ENCODE data around the gene B4GALT2.

Gene B4GALT2

DNA sequence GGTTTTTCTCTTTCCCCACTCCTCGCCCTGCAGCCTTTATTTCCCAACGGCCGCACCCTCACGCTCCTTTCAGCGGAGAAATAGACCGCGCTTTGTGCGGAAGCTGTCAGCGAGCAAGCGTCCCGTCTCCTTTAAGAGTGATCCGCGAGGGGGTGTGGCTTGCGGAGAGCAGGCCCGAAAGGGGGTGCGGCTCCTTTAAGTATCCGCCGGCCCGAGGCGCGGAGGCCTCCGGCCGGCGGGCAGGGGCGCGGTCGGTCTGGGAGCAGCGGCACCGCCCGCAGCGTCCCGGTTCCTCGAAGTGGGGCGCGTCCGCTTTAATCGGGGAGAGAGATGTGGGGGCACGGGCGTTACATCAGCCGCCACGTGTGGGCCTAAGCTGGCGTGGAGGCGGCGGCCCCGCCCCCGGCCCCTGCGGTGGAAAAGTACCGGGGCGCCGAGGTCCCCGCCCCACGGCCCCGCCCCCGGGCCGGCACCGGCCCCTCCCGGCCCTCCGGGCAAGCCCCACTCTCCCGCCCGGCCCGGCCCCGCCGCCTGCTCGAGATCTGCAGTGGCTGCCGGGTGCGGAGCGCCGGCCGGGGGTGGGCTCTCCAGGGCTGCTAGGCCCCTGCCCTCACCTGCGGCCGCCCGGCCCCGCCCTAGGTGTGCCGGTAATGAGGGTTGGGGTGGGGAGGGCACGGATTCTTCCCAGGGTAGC, 51.0 kb downstream of the B4GALT2 start:
- peak; percentile 92 for DNase-seq (ENCODE audit: low spot score)

DNA sequence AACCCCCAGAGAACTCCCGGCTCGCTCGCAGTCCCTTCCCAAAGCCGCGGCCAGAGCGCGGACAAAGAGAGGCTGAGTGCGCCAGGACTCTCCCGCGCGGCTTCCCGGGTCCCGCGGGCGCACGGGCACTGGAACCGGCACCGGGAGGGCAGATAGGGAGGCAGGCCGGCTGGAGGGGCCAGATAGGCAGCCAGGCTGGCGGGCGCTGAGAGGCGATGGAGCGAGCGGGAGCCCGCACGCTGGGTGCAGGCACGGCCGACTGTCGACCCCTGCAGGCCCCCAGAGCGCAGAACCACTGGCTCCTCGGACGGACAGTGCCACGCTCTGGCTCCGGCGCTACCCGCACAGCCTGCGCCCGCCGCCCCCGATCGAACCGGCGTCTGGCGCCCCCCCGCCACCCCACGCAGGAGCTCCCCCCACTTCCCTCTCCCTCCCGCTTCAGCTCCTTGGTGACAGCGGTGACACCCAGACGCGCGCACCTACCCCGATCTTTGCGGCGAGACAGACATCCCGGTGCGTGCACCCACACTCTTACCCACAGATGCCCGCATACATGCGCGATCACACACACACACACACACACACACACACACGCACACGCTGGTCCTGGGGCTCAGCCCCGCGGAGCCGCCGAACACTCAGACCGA, 51.7 kb downstream of the B4GALT2 start:
- peak; percentile 62 for DNase-seq (ENCODE audit: low spot score)

DNA sequence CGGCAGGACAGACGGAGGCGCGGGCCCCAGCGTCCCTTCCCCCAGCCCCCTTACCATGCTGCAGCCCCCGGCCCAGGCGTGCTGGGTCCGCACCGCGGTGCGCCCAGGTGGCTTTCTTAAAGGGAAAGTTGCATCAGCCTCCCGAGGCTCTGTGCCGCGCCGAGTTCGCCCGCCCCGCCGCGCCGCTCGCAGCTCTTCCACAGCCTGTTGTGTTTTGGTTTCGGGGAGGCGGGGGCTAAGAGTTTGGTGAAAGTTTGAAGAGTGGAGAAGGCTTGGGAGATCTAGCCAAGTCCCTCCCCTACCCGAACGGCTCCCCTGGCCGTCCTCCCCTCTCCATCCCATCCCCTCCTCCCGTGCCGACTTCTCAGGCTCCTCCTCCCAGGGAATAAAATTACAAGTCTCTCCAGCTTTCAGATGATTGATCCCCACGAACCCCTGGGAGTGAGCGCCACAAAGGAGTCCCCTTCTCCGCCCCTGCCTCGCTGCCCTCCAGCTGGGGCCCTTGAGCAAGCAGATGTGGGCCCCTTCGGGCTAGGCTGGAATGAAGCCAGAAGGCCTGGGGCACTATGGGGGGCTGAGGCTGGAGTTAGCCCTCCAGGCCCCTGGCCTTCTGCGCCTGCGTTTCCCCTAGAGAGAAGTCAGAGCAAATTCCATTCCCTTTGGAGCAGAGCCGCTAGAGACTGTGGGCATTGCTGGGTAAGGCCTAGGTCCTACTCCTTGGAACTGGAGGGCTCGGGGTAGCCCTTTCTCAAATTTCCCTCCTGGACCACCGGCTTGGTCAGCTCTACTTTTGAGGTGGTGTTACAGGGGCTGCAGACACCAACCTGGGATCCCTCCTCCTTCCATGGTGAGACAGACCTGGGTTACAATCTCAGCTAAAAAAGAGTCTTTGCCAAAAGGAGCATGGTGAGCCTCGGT, 52.5 kb downstream of the B4GALT2 start, which contains the start of gene SLC6A9:
SLC6A9 (minus strand) TSS at position 211 of the 918 bp plus-strand sequence. CDS start 7,185 bp downstream, outside the sequence.
- peak; percentile 36 for DNase-seq (ENCODE audit: low spot score)

DNA sequence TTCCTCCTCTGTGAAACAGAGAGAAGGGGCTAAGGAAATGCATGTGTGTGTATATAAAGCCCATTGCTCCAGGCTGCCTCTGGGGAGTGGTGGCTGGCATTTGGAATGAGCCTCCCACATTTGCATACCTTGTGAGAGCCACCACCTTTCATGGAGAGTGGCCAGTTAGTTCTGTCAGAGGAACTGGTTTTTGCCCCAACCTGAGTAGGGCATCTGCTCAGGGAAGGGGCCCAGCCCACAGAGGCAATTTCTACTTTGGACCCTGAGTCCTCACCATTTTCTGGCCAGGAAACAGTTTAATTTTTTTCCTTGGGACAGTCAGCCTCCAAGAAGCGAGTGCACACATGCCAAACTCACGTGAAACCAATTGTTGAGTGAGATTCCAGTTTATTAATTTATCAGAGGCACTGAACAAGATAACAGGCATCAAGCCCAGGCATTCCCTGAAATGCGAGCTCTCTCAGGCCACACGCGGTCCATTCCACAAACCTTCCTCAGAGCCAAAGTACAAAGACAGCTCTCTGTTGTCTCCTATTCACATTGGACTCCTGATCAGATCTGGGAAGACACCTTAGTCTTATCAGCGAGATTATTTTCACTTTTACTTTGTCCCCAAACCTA, 53.3 kb downstream of the B4GALT2 start:
- no peak for DNase-seq (ENCODE audit: low spot score)

DNA sequence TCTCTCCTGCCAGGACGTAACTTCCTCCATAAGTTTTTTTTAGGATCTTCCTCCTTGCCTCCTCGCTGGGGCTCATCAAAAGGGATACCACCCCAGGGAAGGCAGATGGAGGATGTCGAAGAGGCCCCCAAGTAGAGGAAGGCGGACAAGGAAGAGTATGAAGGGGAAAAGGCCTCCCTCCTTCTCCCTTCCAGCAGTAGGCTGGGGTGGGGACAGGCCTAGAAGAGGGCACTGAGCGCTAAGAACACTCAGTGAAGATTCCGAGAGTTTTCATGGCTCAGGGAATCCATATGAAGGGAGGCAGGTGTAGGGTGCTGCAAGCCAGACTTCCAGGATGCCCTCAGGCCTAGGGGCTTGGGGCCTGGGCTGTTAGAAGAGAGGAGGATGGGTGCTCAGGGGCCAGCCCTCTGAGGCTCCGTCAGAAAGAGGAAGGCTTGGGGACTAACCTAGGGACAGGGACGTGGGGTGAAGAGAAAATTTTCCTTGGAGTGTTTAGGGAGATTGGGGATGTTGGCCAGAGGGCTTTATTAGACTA, 54.1 kb downstream of the B4GALT2 start:
- DNase-seq (ENCODE audit: low spot score), result no peak

DNA sequence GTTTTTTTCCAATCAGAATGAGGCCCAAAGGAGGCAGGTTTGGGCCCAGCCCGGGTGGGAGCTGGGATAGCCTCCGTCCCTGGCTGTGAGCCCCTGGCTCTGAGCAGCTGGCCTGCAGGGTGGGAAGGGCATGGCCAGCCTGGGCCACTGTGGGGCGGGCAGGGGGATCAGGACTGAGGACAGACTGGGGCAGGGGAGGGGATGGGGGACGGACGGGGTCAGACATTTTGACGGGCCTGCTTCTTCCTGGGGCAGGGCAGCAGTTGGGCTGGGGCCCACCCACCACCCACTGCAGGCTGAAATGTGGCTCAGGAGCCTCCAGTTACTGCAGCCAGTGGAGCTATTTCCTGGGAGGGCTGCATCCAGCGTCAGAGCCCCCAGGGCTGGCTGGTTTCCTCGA, 54.7 kb downstream of the B4GALT2 start:
- no peak for DNase-seq (ENCODE audit: low spot score)

DNA sequence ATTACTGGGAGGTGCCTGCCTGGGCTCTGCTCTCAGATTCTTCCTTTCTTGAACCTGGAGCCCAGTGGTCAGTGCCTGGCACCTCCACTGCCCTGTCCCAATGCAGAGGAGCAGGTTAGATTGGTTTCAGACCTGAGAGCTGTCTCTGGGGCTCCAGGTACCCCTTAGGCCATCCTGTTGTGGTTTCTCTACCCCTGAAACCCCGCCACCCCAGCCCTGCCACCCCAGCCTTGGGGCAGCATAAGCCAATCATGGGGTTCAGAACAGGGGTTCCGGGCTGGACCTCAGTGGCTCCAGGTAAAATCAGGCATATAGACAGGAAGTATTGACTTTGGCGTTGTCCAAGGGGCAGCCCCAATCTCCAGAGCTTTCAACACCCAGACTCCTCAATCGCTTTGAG, 55.4 kb downstream of the B4GALT2 start:
- DNase-seq (ENCODE audit: low spot score), result no peak

DNA sequence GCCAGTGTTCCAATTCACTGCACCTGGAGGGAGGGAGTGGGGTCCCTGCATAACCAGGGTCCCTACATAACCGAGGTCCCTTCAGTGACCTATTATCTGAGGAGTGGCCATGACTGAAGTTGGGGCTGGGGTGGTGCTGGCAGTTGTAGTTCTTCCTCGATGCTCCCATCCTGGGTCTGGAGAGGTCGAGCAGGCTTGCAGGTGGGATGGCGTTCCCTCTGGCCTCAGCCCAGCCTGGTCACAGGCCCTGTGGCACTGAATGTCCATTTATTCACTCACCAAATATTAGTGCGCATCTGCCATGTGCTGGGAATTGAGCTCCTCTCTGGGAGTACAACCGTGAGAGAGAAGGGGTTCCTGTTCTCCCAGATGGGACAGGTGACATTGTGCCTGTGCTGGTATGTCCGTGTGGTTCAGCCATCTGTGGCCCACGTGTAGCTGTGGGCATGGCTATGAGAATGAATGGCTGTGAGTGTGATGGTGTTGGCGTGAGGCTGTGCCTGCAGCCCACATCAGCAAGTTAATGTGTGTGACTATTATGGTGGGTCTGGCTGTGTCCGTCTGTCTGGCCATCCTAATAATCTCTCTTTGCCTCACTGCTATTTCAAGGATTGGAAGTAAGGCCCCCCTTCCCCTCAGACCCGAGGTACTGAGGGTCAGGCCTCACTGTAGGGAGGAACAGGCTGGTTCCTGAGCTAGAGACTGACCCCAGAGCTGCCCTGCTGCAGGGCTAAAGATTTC, 56.1 kb downstream of the B4GALT2 start:
- no peak for DNase-seq (ENCODE audit: low spot score)

DNA sequence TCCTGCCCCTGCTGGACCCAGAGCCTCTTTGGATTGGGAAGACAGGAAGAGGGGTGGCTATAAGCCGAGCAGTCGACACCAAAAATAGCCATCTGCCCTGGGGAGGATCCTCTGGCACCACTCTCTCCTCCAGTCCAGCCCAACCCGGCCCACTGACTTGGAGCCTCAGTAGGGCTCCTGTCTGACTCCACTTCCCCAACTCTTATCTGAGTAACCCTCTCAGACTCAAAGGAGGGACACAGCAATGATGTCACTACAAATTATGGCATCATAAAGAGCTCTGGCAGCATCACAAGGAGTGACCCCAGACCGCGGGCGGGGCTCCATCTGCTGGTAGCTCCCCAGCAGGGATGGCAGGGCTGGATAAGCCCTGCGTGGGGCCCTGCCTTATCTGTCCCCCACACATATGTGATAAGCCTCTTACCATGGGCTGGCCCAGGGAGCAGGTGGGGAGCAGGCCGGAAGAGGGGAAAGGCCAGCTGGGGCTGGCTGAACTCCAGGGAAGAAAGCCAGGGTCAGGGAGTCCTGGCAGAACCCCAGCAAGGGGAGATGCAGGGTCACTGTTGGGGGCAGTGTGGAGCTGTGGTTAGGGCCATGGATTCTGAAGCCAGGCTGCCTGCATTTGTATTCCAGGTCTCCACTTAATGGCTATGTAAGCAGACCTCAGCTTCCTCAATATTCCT, 56.9 kb downstream of the B4GALT2 start:
- DNase-seq (ENCODE audit: low spot score), result no peak

DNA sequence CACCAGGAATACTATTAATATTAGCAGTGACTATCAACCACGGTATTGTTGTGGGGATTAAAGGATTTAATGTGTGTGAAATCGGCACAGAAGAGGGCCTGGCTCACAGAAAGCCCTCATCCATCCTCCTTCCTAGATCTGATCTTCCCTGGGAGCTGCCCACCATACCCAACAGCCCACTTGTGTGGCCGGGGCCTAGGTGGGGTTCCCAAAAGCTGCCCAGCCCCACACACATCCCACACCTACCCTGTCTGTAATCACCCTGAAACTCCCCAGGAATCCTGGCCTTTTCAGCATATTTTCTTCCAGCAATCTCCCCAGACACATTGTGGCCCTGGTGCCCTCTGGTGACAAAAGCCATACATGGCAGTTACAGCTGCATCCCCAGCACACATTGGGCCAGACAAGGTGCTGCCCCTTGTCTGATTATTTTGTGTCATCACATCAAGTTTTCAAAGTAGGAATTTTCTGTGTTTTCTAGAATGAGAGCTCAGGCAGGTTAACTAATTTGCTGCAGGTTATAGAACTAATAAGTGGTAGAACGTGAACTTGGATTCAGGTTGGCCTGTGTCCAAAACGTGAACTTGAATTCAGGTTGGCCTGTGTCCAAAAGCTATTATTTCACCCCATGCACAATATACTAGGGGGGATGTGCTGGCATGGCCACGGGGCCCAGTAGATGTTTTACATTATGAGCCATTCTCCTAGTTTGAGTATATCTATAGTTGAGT, 57.6 kb downstream of the B4GALT2 start:
- DNase-seq (ENCODE audit: low spot score), result peak; percentile 82

DNA sequence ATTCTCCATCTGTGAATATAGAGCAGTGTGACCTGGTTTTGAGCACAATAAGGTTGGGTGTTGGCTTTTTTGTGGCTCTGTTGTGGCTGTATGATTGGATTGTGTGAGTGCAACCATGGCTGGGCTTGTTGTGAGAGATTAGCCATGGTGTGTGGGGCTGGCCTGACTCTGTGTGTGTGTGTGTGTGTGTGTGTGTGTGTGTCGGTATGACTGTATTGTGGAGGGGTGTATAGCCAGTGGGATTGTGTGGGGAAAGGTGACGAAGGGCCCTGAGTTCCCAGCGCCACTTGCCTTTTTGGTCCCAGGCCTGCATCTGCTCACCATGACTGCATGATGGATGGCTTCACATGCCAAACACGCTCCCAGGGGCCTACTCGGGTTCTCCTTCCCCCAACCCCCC, 58.1 kb downstream of the B4GALT2 start:
- DNase-seq (ENCODE audit: low spot score), result no peak

DNA sequence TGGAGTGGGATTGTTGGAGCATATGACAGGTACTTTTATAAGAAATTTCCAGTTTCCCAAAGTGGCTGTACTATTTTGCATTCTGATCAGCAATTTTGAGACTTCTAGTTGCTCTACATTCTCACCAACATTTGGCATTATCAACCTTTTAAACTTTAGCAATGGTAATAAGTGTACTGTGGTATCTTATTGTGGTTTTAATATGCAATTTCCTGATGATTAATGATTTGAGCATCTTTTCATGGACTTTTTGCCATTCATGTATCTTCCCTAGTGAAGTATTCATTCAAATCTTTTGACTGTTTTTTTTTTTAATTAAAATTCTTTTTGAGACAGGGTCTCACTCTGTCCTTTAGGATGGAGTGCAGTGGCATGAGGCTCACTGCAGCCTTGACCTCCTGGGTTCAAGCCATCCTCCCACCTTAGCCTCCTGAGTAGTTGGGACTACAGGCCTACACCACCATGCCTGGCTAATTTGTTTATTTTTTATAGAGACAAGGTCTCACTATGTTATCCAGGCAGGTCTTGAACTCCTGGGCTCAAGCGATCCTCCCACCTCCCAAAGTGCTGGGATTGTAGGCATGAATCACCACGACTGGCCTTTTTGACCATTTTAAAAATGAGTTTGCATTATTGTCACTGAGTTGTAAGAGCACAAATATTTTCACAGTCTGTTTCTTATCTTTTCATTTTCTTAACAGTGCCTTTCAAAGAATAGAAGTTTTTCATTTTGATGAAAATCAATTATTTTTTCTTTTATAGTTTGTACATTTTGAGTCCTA, 60.1 kb downstream of the B4GALT2 start:
- no peak for DNase-seq (ENCODE audit: low spot score)

DNA sequence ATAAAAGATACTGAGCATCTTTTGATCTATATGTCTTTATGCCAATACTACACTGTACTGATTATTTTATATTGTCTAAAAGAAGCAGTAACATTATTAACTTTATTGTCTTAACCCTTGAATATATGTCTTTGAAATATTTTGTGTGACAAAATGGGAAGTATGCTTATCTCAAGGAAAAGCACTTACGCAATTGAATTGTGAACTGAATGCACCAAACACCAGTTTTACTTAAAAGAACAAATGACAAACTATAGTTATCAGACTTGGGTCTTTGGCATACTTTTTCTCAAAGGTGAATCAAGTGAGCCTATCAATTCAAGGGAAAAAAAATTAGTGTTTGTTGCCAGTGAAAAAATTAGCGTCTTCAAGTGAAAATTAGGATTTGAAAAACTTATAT, 61.4 kb downstream of the B4GALT2 start:
- no peak for DNase-seq (ENCODE audit: low spot score)

Measured in RKO (cell line).